GM21447 (cell line): Measurements from ENCODE around the gene NUMBL.

Experiments
- ATAC-seq: cut with Tn5 transposase; IDR thresholded peaks from one replicate; pipeline ENCODE4 v1.9.1; 2021; ENCODE audit not compliant: unreplicated experiment

Gene NUMBL

DNA sequence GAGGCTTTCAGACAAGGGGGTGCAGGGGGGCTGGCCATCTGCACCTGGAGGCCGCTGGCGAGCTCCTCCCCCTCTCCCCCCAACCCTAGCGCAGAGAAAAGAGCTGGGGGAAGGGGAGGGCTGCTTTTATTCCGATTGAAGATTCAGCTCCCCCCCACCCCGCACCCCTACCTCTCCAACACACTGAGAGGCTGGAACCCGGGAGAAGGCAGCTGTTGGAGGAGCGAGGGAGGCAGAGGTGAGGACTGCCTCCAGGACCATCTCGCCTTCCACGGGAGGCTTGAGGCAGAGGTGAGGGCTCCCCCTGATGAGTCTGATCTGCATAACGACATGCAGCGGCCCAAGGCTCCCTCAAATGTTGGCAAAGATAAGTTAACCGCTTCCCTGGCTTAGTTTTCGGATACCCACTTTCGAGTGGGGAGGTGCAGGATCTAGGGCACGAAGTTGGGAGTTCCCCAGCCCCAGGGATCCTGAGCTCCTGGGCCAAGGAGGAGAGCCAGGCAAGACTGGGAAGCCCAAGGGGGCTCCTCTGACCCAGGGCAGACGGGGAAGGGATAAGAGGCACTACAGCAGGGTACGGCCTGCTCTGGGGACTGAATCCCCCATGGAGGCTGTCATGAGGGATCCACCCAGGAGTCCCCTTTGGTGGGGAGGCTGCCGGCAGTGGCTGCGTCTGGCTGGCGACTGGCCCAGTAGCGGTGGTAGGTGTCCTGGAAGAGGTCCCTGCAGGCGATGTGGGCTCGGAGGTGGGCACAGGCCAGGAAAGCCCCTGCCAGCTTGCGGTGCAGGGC is 1.2 kb upstream of the NUMBL start:
- no peak for ATAC-seq

GRCh38 chr19:40690693-40691420 is 406 bp upstream of the NUMBL start:
- ATAC-seq = peak; percentile 55

GRCh38 chr19:40689339-40690049 is 957 bp downstream of the NUMBL start:
- no peak for ATAC-seq

DNA sequence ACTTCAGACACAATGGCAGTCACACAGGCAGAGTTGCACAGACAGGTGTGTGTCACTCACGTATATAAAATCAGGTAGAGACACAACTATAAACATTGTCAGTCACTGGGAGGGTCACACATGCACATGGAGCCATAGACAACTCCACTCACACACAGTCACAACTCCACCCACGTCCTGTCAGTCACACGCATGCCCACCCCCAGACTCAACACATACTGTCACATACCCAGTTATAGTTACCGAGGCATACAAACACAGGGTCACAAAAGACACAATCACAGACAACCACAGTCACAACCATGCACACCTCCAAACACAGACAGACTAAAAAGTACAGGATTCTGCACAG is 1.5 kb downstream of the NUMBL start:
- ATAC-seq = no peak

- ATAC-seq = no peak
These were observed 2.1 kb downstream of the NUMBL start for GRCh38 chr19:40688309-40688708.

DNA sequence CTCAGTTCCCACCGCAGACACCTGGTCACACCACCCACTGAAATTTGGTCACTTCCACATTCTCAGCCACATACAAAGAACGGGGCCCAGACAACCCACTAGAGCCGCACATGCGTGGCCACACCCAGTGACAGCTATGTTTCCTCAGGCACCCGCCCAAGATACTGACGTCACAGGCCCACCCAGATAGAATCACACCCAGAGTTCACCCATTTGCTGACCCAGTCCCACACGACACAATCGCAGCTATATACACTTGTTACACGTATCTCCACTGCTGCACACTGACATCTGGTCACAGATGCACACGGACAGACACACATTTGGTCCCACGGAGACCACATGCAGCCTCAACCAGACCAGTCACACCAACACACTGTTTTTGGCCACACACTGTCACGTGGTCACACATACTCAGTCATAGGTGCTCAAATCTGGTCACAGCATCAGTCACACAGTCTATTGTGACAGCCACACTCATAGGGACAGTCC is 2.9 kb downstream of the NUMBL start:
- ATAC-seq = no peak

GRCh38 chr19:40686882-40687524 is 3.4 kb downstream of the NUMBL start:
- ATAC-seq = no peak

- no peak for ATAC-seq
These were observed 4.9 kb downstream of the NUMBL start for GRCh38 chr19:40685563-40685962.

DNA sequence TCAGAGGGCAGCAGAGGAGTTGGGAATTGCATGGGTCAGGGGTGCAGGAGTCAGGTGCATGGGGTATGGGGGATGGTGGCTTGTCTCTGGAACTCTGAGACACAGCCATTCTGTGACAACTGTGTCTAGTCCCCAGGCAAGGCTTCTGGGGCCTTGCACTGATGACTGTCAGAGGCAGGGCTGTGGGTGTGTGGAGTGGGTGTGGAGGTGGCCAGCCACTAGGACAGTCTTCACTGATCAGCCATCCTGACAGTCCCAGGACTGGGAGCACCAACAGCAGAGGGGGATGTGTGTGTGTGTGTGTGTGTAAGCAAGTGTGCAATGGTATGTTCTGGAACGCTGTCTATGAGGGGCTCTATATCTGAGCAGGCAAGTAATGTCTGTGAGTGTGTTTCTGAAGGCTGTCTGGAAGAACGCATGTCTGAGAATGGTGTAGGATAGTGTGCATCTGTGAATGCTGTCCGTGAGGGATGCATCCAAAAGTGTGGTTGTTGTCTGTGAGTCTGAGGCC is 5.4 kb downstream of the NUMBL start:
- no peak for ATAC-seq

DNA sequence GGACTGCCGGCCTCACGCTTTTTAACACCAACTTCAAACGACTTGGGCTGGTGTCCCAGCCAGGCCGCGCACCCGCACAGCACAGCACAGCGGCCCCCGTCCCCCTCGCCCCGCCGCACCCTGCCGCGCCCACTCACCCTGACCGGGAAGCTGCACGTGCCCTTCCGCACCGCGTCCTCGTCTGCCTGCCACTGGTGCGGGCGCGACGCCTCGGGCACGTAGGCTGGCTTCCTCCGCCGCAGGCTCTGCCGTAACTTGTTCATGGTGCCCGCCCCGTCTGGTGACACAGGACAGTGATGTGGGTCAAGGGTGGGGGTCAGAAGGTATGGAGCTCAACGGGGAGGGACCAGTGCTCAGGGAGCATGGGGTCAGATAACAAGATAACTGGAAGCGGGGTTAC is 6.2 kb downstream of the NUMBL start:
- no peak for ATAC-seq

- no peak for ATAC-seq
These were observed 7.0 kb downstream of the NUMBL start for GRCh38 chr19:40683437-40683836.

DNA sequence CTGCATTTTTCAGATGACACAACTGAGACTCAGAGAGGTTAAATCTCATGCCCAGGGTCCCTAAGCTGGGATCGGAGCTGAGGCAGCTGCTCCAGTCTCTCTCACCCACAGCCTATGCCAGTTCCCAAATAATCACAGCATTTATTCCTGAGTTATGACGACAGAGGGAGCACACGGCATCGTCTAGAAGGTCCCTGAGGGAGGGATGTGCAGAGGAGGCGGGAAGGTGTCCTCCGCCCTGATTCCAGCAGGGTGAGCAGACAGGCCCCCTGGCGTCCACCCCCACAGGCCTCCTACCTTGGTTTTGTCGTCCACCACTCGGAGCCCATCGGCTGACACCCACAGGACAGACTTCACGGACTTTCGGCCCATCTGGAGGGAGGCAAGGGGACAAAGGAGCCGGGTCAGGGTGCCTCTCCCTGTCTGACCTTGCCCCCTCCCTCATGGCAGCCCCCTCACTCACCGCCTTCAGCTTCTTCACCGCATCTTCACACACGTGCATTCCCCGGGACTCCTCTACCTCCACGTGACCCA is 8.0 kb downstream of the NUMBL start:
- ATAC-seq = no peak

DNA sequence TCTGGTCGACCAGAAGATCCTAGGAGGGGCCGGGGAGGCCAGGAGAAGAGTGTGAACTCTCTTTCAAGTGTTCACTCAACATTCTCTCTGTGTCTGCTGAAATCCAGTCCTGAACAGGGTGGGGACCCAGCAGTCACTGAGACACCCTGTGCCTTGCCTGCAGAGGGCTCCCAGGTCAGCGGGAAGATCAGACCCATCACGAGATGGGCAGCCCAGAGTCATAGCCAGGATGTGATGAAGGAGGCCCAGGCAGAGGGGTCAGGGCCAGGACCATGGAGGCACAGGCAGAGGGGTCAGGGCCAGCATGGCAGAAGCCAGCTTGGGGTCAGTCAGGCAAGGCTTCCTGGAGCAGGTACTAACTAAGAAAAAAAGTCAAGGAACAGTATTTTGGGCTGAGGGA is 9.4 kb downstream of the NUMBL start:
- ATAC-seq = no peak

DNA sequence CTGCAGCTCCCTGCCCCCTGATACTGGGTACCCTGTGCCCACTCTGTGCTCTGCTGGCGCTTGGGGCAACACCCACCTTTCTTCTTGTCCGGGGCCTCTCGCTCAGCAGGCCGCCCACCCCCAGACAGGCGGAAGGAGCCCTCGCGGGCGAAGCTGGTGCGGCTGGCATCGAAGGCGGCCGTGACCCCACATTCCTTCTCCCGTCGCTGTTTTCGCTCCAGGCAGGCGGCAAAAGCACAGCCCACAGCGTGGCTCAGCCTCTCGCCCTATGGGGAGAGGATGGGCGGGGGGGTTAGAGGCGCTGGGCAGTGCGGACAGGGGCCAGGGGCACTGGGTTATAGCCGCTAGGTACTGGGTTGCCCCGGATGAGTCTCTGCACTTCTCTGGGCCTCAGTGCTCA is 13.3 kb downstream of the NUMBL start:
- ATAC-seq = no peak

DNA sequence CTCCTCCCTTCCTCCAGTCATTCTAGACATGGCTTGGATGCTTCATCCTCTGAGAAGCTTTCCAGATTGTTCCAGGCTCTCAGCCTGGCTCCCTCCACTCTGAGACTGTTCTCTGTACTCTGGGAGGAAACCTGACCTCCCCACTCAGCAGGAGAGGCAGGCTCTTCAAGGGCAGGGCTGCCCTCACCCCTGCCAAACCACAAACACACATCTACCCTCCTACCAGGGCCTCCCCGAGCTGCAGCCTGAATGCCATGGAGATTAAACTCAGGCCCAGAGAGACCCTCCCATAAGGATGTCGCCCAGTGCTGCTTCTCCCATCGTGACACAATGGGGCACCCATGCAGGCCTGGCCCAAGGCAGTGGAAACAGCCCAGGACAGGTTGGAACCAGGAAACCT is 16.2 kb downstream of the NUMBL start:
- no peak for ATAC-seq

GRCh38 chr19:40673397-40673796 is 17.1 kb downstream of the NUMBL start:
- ATAC-seq = no peak

DNA sequence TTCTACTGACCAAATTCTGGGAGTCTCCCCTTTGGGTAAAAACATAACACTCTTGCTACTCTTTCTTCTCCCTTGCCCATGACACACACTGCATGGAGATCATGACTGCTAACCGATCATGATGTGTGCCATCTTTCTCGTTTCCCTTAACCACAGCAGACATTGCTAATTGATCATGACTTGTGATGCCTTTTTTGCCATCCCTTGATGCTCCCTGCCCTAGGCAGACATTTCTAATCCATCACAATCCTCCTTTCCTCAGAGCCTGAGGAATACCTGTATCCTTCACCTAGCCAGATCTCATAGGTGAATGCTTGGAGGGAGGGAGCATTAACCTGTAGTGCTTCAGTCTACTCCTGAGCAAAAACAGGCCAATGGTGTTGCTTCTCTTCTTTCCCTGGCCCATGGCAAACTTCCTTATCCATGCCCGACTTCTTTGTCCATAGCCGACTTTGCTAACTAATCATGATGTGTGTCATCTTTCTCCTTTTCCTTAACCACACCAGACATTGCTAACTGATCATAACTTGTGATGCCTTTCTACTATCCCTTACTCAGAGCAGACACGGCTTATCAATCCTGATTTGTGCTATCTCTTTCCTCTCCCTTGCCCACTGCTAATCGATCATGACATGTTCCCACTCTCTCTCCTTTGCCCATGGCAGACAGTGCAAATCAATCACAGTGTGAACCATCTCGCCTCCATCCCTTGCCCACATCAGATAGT is 17.7 kb downstream of the NUMBL start:
- ATAC-seq = no peak

DNA sequence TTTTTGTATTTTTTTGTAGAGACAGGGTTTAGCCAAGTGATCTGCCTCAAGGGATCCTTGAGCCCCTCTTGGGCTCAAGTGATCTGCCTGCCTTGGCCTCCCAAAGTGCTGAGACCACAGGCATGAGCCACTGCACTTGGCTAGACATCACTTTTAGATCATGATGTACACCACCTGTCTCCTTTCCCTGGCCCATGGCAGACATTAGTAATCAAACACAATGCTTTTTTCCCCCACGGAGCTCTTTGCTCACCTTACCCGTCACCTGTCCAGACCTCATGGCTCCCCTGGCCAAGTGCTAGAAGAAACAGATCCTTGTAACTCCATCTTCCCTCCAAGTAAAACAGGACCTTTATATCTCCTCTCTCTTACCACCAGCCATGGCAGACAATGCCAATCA is 18.4 kb downstream of the NUMBL start:
- ATAC-seq = no peak

GRCh38 chr19:40671404-40671803 is 19.0 kb downstream of the NUMBL start:
- no peak for ATAC-seq

DNA sequence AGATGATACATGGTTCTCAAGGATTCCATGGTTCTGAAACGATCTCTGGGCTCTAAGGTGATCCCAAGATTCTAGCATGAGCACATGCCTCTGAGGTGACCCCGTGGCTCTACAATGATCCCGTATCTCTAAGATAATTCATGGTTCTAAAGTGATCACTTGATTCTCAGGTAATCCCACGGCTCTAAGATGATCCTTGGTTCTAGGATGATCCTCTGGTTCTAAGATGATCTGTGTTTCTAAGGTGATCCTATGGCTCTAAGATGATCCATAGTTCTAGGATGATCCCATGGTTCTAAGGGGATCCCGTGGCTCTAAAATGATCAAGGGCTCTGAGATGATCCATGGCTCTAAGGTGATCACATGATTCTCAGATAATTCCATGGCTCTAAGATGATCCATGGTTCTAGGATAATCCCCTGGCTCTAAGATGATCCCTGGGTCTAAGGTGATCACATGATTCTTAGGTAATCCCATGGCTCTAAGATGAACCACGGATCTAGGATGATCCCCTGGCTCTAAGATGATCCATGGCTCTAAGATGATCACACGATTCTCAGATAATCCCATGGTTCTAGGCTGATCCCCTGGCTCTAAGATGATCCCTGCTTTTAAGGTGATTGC is 21.3 kb downstream of the NUMBL start:
- no peak for ATAC-seq
